Pons (tissue), 1 donor: ENCODE data around the gene GIGYF2.

ENCODE experiments used
- DNase-seq: peaks from one replicate; pipeline ENCODE4 v3.0.0-alpha.2; 2016; ENCODE audit warnings: low spot score

Gene GIGYF2

GRCh38 chr2:232749331-232749730, 52.2 kb downstream of the GIGYF2 start:
- DNase-seq = no peak

GRCh38 chr2:232750135-232750671, 53.1 kb downstream of the GIGYF2 start:
- DNase-seq = no peak

GRCh38 chr2:232757905-232758304, 60.8 kb downstream of the GIGYF2 start:
- no peak for DNase-seq

DNA sequence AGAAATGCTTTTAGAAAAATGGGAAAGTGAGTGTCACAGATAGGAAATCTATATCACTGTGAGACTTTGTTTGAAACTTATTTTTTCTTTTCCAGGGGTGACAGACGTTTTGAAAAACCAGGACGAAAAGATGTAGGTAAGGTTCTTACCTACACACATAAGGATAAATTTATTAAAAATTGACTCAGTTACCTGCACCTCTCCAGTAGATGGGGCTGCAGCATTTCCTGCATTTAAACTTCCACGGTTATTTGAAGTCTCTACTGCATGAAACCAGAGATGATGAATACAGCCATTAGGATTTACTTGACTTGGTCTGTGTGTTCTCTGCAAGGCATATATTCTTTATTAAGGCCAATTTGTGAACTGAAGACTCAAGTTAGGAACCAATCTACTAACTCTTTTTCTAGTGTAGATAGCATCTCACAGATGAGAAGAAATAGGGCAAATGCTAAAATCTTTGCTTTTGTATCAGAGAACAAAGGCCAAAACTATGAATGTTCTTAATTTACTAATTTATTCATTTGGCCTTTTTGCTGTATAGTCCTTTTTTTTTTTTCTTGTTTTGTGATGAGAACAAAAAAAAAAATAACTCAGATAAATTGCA, 64.3 kb downstream of the GIGYF2 start:
- DNase-seq = peak; percentile 39

DNA sequence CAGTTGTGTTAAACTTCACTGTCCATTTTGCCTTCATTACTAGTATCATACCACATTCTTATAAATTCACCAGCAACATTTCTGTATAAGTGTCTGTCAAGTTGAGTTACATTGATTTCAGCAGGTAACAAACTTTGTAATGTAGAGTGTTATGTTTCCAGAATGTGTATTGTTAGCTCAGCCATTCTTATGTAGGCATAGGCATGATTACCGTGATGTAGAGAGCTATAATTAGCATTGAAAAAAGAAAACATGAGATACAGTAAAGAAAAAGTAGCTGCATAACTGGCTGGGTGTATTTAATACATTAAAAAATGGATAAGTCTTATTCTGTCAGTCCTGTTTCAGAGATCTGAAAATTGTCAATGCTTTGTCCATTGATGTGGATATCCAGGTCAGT, 70.7 kb downstream of the GIGYF2 start:
- DNase-seq = no peak

DNA sequence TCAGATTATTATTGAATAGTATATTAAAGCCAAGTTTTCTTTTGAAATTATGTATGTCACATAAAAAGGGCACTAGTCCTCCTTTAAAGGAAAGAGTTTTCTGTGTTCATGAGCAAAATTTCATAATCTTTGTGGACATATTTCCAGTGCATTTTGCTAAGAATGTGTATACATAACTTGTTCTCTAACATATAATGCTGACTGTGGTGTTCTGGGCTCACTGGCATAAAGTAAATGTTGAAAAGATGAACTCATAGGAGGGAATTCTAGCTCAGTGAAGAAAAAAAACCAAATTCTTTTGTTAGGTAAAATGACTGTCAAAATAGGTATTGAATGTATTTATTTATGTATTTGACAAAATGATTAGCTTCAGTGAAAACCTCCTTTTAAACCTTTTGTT, 73.1 kb downstream of the GIGYF2 start:
- DNase-seq = no peak

GRCh38 chr2:232771870-232772269, 74.7 kb downstream of the GIGYF2 start:
- DNase-seq = no peak

DNA sequence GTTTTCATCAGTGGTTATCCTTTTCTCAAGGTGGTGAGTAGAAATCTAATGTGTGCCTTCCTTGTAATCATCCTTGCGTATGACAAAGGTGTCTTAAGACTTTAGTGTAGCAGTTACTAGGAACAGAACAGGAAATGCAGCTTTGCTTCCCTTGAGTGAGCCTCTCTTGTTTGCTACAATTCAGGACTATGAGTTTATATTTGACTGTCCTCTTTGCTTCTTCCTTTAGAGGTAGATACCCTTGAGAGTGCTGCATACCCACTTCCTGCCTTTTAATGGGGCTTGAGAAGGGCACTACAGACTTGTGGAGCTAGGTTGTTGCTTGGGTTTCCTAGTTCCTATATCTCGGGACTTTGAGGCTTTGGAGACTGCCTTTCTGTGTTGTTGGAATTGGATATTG, 75.4 kb downstream of the GIGYF2 start:
- no peak for DNase-seq

DNA sequence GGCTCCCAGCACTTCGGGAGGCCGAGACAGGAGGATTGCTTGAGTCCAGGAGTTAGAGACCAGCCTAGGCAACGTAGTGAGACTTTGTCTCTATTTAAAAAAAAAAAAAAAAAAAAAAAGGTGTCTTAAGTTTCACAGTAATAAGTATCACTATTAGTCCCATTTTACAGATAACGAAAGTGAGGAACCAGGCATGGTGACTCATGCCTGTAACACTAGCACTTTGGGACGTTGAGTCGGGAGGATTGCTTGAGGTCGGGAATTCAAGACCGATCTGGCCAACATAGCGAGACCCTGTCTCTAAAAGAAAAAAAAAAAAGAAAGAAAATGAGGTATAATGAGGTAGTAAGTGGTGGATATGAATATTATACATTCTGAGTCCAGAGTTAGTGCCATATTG, 76.7 kb downstream of the GIGYF2 start:
- no peak for DNase-seq

DNA sequence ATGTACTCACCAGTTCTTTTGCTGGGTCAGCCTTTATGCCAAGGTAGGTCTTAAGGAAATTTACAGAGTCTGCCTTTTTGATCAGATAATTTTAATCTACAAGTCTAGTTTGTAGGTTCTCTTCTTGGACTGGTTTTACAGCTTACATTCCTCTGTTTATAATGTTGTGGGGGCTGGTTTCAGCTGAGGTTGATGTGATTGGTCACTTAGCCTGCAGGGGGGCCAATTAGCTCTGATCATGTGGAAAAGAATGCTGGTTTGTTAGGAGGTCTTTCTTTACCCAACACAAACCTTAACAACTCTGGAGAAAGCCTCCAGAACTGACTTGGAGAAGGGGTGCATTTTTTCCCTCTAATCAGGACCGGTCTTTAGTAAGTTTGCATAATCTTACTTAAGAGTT, 79.3 kb downstream of the GIGYF2 start, which contains the start of gene KCNJ13:
Gene KCNJ13 (minus strand): TSS at position 131 of the 400 bp plus-strand sequence. CDS start 5,203 bp downstream, outside the sequence.
- DNase-seq = no peak

DNA sequence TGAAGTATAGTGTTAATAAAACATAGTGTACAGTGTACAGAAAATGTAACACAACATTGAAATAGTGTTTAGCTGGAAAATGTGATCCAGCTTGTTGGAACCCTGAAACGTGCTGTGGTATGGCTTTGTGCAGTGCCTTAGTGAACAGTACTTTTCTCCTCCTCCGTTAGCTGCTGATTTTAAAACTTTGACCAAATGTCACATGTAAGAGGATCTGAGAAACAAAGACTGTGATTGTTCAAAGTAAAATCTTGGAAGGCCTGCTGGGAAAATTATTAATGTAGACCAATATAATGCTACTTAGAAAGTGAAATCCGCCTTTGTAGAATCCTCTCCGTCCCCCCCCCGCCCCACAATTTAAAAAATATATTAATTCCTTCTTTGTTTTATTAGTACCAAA, 80.1 kb downstream of the GIGYF2 start:
- DNase-seq = no peak

- no peak for DNase-seq
Measured at GRCh38 chr2:232779465-232779864, 82.3 kb downstream of the GIGYF2 start.

GRCh38 chr2:232779934-232780333, 82.8 kb downstream of the GIGYF2 start:
- peak; percentile 30 for DNase-seq

GRCh38 chr2:232781765-232782164, 84.6 kb downstream of the GIGYF2 start:
- no peak for DNase-seq

DNA sequence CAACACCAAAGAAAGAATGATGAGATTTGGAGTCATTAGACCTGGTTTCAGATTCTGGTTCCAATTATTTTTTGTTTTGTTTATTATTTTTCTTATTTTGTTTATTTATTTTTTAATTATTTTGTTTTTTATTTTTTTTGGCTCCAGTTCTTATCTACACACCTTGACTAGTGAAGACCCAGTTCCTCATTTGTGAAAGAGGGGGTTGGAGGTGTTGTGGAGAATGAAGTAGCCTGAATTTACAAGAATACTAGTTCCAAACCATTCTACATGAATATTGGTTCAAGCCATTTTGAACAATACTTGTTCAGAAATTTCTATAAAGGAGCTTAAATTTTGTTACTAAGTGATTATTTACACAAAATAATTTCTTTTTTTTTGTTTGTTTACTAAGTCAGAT, 86.1 kb downstream of the GIGYF2 start:
- DNase-seq = no peak

GRCh38 chr2:232787806-232788205, 90.7 kb downstream of the GIGYF2 start:
- DNase-seq = peak; percentile 39

- no peak for DNase-seq
Measured at GRCh38 chr2:232789082-232789481, 92.0 kb downstream of the GIGYF2 start.

DNA sequence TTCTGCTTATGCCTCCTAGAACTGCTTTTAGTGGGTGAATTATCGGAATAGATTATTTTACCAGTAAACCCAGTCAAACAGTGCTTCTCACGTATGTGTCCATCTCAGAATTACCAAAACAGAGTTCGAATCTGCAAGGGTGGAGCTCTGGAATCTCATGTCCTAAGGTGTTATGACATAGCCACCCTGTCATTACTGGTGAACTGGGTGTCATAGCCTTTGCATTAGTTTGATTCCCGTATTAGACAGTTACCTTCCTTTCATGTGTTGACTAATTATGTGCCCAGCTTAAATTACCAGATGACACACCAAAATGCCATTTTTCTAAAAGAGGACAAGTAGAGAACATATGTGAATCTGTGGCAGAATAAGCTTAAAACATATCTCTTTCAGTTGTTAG, 94.4 kb downstream of the GIGYF2 start:
- no peak for DNase-seq

DNA sequence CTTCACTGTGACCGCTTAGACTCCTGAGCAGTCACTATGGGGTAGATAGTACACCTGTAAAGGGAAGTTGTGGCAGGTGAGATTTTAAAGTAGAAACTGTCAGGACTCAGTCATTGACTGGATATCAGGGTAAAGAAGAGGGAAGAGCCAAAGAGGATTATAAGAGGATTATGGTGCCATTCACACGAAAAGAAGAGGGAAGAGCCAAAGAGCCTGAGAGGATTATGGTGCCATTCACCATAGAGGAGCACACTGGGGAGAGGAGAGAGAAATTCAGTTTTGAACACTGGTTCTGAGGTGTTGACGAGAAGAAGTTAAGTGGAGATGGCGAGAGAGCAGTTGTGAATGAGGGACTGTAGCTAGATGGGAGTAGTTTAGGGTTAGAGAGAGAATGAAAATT, 96.1 kb downstream of the GIGYF2 start:
- DNase-seq = no peak

GRCh38 chr2:232794981-232795380, 97.8 kb downstream of the GIGYF2 start:
- DNase-seq = no peak

DNA sequence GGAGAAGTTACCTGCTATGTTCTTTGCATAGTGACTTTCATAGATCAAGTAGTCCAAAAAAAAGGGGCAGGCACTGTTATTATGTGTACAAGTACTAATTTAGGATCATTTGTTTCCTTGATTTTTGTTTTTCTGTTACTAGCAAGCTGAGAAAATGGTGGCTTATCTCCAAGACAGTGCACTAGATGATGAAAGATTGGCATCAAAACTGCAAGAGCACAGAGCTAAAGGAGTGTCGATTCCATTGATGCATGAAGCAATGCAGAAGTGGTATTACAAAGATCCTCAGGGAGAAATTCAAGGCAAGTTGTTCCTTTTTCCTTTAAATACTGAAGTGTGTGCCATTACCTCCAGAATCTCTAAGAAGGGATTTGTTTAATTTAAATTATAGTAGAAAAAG, 98.8 kb downstream of the GIGYF2 start:
- DNase-seq = no peak

- no peak for DNase-seq
Measured at GRCh38 chr2:232798187-232798586, 101.1 kb downstream of the GIGYF2 start.

GRCh38 chr2:232800166-232800565, 103.0 kb downstream of the GIGYF2 start:
- DNase-seq = no peak

- DNase-seq = no peak
Measured at GRCh38 chr2:232802091-232802490, 105.0 kb downstream of the GIGYF2 start.
